Ovary (tissue), 3 donors: Measurements from ENCODE around the gene AK1.

ENCODE experiments used
- CTCF ChIP-seq, 3 donors: fragments of 450-650 bp in 2 of 3; fragments of 200-600 bp in 1 of 3; IDR thresholded peaks; one replicate each; pipeline versions ENCODE4 v1.5.1 to v1.8.0; 2016 to 2022; ENCODE audit warnings: antibody characterized with exemption in 3 of 3, mild to moderate bottlenecking in 1 of 3
- EP300 ChIP-seq: sonication (generic); formaldehyde crosslinking; IDR thresholded peaks from one replicate; pipeline ENCODE4 v1.6.1; 2017; ENCODE audit warnings: antibody characterized with exemption
- POLR2A ChIP-seq: fragments of 450-650 bp; IDR thresholded peaks from one replicate; pipeline ENCODE4 v1.6.1; 2017; ENCODE audit warnings: antibody characterized with exemption, mild to moderate bottlenecking, moderate library complexity
- donor health status: DM: no; HTN: no; CAD: no.

- TF ChIP-seq CTCF (IDR thresholded peaks at IDR 0.05) (no peak), POLR2A (no peak), EP300 (no peak)
Measured at GRCh38 chr9:127816728-127817127, 60.7 kb downstream of the AK1 start.
